NCI-H1417 (cell line): ENCODE measurements around the gene PSMD2.

Source experiments
- DNase-seq, 3 experiments: peaks; one replicate each; lab custom pipeline; 2025; lab: John Stamatoyannopoulos, UW

The PSMD2 gene

DNA sequence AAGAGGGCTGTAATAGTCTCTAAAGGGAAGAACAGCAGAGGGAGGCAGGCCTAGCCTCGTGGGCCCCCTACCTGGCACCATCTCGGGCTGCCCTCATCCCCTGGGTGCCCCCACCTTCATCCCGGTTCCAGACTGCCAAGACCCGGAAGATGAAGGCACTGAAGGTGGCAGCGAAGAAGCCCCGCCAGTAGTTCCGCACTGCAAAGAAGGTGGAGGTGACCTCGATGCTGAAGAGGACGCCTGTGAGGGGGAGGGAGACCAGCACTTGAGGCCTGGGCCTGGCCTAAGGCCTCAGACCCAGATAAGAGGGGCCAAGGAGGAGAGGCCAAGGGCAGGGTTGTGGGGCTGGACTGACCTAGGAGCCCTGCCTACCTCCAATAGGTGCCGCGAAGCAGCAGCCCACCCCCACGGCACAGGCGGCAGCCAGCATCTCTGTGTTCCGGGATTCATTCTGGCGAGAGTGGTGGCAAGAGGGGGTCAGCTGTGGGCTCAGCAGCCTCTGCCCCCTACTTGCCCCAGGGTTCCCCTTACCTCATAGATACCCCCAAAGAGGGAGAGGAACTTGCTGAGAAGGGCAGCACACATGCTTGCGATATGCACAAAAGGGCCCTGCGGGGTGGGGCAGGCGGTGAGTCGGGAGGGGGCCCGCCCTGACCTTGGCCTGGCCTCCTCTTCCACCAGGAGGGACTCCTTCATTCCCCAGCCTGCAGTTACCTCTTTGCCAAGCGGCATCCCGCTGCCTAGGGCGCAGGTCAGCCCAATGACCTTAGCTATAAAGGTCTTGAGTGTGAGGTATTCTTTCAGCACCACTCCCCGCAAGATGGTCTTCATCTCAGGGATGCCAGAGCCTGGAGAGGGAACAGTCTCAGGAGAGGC lies 58.4 kb downstream of the PSMD2 start:
- DNase-seq: no peak

- no peak for DNase-seq
Measured at GRCh38 chr3:184358124-184358767, 59.2 kb downstream of the PSMD2 start.
